Hepatic stellate cell (primary cell): ENCODE measurements around the gene CAMK2G.

Source experiments
- DNase-seq: peaks from one replicate; pipeline ENCODE4 v3.0.0; 2011; ENCODE audit warnings: low spot score

CAMK2G gene

GRCh38 chr10:73863039-73863817 is 11.1 kb downstream of the CAMK2G start:
- DNase-seq, result no peak

DNA sequence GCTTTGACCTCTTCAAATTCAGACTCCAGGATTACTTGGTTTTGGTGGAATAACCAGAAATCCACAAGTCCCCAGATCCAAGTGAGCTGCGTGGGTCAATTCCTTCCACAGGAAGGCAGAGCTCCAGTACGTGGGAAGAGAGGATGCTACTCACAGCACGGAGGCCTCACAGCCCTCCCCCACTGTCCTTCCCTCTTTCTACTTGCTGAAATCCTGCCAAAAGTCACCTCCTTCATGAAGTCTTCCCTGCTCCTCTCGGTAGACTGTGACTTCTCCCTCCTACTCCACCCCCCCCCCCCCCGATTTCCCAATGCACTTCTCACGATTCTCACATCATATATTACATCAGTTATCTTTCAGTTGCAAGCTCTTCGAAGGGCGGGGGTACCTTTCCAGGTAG is 12.3 kb downstream of the CAMK2G start:
- DNase-seq, result no peak

DNA sequence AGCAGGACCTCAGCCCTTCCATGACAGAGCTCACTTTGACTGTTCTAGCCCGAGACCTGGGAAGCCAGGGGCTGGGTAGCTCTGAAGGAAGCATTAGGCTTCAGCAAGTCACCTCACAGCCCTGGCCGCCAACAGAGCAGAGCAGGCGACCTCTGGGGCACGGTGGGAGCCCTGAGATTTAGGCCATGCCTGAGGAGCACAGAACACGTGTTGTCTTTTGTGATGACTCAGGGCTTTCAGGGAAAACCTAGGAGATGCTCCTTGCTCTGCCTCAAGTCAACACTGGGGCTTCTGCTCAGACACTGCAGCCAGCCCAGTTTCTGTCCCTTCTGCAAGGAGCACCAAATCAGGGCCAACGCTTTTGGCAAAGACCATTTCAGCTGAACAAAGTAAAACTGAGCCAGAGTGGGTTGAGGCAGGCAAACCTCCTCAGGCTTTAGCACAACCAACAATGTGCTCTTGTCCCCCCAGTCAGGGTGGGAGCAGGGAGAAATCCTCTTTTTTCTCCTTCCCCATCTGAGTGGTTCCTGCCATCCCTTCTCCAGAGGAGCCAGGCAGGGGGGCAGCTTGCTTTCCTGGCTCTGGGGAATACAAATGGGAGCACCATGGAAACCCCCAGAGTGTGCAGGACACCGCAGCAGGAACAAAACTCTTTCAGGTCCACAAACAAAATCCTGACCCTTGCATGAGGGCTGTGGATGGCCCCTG is 14.4 kb downstream of the CAMK2G start:
- no peak for DNase-seq

DNA sequence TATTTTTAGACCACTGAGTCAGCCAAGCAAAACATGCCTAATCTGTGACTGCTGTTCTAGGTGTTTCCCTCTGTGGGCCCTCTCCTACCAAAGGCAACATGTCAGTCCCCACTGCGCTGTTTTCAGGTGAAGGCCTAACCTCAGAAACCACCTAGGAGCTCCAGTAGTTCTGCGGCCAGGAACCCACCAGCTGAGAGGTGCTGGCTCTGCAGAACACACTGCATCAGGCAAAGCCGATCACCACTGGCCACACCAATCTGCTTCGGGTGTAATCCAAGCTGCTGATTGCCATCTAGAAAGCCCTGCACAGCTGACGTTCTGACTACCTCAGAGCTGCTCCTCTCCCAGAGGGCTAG is 14.9 kb downstream of the CAMK2G start:
- no peak for DNase-seq

DNA sequence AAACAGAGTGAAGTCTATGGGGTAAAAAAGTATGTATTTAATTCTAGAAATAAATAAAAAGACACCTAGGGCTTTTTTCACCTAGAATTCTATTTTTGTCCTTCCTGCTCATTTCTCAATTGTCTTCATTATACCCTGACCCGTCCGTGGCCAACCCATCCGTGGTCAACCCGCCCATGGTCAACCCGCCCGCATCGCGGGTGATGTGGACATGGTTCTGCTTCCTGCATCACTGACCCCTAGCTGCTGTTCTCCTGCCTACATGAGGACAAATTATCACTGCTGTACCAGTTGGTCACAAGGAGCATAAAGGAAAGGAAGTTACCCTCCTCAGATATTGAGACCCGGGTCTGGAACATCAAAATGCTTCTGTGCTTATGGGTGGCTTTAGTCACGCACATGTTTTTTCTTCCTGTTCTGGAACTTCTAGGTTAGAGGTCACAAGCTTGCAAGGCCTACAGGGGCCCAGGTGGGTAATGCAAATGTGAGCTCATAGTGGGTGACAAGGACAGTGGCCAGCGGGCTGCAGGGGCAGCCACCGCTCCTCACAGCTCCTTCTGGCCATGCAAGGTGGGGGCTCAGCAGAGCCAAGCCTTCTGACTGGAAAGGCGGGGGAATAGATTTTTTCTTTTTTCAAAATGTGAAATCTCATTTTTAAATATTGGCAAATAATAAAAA is 15.5 kb downstream of the CAMK2G start:
- no peak for DNase-seq

DNA sequence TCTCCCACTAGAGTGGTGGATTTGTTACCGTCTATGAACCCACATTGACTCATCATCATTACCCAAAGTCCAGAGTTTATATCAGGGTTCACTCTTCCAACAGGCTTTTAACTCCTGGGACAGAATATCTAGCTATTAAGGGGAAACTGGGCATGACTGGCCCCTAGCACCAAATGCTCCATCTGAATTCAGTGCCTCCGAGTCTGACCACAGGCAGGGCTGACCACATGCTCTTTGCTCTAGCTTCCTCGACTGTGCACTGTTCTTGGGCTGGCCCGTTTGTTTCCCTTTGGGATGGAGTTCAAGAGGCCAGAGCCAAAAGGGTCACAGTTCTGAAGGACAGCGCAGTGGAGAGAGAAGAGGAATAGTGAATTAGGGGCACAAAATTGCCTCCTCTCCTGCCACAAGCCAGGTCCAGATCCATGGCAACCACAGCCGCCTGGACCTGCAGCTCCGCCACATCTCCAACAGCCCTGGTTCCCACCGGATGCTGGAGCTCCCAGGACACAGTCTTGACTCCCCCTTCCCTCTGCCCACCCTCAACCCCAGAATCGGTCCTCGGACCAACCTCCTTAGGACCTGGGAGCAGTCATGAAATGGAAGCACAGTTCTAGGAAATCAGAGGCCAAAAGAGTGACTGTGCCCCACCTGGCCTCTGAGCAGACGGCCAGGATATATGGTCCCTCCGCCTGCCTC is 16.2 kb downstream of the CAMK2G start:
- DNase-seq, result no peak

- peak; percentile 69 for DNase-seq
Measured at GRCh38 chr10:73857446-73857845, 16.9 kb downstream of the CAMK2G start.

DNA sequence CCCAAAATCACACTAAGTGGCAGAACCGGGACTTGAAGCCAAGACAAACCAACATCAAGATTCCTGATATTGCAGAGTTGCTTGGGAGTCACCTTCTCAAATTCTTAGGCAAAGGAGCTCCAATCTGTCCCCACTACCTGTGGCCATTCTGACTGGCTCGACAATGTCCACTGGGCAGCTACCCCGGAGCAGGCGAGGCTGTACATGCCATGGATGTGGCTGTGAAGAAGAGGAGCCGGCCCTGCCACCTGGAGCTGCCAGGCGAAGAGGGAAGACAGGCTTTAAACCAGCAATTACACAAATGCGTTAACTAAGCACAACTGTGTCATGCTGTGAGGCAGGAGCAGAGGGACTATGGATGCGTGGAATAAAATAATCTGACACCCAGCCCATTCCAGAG is 18.1 kb downstream of the CAMK2G start:
- no peak for DNase-seq

GRCh38 chr10:73855413-73855812 is 18.9 kb downstream of the CAMK2G start:
- DNase-seq, result no peak

GRCh38 chr10:73854310-73854709 is 20.0 kb downstream of the CAMK2G start:
- DNase-seq, result no peak

- DNase-seq, result no peak
Measured at GRCh38 chr10:73853196-73853595, 21.2 kb downstream of the CAMK2G start.

GRCh38 chr10:73850863-73851461 is 23.4 kb downstream of the CAMK2G start:
- DNase-seq, result peak; percentile 89

DNA sequence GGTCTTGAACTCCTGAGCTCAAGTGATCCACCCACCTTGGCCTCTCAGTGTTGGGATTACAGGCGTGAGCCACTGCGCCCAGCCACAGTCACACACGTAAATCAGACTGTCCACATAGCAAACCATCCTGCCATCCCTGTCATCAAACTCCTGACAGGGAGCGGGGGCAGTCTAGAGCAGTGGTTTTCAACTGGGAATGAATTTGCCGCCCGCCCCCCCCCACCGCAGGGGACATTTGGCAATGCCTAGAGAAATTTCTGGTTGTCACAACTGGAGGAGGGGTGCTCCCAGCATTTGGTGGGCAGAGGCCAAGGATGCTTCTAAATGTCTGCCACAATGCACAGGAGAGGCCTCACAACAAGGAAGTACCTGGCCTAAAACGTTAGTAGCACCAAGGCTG is 24.1 kb downstream of the CAMK2G start:
- no peak for DNase-seq

- DNase-seq, result peak; percentile 91
Measured at GRCh38 chr10:73848821-73849489, 25.4 kb downstream of the CAMK2G start.

DNA sequence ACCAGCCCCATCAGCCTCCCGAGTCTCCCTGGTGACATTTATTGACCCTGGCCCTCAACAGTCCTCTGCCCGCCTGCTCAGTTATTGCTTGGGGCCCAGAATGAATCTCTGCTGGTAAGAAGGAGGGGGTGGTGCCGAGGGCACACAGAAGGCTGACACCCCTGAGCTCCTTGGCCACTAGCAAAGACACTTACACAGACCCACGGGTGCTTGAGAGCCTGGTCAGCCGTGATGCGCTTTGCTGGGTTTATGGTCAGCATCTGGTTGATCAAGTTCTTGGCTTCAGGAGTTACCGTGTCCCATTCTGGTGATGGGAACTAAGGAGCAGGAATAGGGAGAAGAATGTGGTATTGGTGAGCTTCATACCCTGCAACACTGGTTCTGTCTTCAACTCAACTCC is 27.3 kb downstream of the CAMK2G start:
- DNase-seq, result no peak

- DNase-seq, result no peak
Measured at GRCh38 chr10:73843261-73843660, 31.1 kb downstream of the CAMK2G start.

GRCh38 chr10:73842349-73842748 is 32.0 kb downstream of the CAMK2G start:
- DNase-seq, result no peak

- DNase-seq, result no peak
Measured at GRCh38 chr10:73841526-73842285, 32.6 kb downstream of the CAMK2G start.

DNA sequence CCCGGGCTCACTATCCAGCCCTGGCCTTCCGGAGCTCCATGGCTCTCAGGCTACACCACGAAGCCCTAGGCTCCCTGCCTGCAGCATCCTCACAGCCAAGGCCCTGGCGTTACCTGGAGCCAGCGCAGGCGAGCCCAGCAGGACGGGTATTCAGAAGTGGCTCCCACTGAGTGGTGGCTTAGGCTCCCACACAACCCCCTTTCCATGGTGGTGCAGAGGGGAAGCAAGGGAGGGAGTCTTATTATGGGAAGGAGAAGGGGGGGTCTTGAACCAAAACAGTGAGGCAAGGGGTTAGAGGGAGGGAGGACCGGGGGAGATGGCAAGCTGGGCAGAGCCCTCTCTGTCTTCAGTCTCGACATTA is 33.3 kb downstream of the CAMK2G start:
- no peak for DNase-seq

DNA sequence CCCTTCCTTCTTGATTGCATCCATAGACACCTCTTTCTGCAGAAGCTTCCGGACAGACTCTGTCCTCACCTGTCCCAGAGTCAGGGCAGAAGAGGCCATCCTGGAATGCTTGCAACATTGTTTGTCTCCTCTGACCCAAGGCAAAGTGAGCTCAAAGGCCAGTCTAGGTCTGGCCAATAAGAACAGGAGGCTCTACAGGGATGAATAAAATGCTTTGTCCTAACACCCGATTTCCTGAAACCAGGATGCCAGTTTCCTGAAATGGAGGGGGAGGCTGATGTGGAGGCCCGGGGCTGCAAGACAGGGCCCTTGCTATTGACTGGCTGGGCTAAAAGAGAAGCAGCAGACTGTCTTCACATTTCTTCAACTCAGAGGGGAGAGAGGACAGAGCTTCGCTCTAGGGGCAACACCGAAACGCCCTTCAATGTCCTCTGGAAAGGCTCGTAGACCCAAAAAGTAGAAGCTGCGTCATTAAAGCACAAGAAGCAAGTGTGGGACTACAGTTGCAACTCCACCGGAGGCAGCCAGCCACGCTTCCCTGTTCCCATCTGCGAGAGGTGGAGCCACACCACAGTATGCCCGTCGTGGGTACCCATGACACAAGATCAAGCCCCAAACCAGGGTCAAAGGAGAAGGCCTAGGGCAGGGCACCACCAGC is 33.8 kb downstream of the CAMK2G start:
- no peak for DNase-seq

DNA sequence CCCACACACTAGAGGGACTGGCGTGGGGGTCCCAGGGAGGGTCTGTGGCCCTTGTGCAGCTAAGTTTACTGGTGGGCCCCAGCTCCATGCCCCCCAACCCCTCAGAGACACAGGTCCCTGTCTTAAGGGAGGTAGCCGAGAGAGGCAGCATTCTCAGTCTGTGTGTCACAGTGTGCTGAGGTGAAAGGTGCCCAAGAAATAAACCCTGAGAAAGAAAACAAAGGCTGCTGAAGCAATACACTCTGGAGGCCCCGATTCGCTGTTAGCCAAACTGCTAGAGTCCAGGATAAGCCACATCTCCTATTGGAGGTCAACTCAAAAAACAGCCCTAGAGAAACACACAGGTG is 34.3 kb downstream of the CAMK2G start:
- DNase-seq, result no peak
